Psoas muscle (tissue), 8 donors: ENCODE measurements around the gene PPL. TPM values are rescaled to one million over a fixed set of nuclear protein-coding genes. Genes with fewer than 3 reads are reported as not detected.

ENCODE experiments used
- ATAC-seq, 4 donors: fragments of 200-7000 bp; cut with Tn5 transposase; one replicate each; pipeline ENCODE4 v1.9.1; 2020; ENCODE audit warnings: moderate library complexity in 3 of 4, mild to moderate bottlenecking in 2 of 4
- DNase-seq, 2 donors: peaks; one replicate each; pipeline ENCODE4 v3.0.0-alpha.2; 2020
- H3K27ac ChIP-seq: fragments of 200-600 bp; one replicate; pipeline ENCODE4 v1.8.0; 2022
- H3K27me3 ChIP-seq, 3 donors: fragments of 200-600 bp in 1 of 3; one replicate each; pipeline versions ENCODE4 v1.6.1 to v1.8.0; 2013 to 2022; ENCODE audit warnings: low read length in 2 of 3, mild to moderate bottlenecking in 2 of 3, moderate library complexity in 1 of 3; ENCODE audit not compliant: insufficient read depth in 3 of 3
- H3K36me3 ChIP-seq, 2 donors: fragments of 200-600 bp in 1 of 2; one replicate each; pipeline versions ENCODE4 v1.6.1 to v1.8.0; 2013 to 2022; ENCODE audit warnings: low read depth in 1 of 2, mild to moderate bottlenecking in 1 of 2, moderate library complexity in 1 of 2; ENCODE audit not compliant: insufficient read depth in 1 of 2
- H3K4me1 ChIP-seq: fragments of 200-600 bp; one replicate; pipeline ENCODE4 v1.8.0; 2022
- H3K4me3 ChIP-seq: fragments of 200-600 bp; one replicate; pipeline ENCODE4 v1.8.0; 2022; ENCODE audit warnings: mild to moderate bottlenecking
- H3K9me3 ChIP-seq: fragments of 200-600 bp; one replicate; pipeline ENCODE4 v1.8.0; 2022
- CTCF ChIP-seq: fragments of 200-600 bp; IDR thresholded peaks from one replicate; pipeline ENCODE4 v1.8.0; 2022; ENCODE audit warnings: antibody characterized with exemption
- WGBS, 3 donors: extraction: QIAGEN DNeasy Blood & Tissue Kit; methylation state at CpG; one replicate each; pipeline versions ENCODE4 v1.1.6 to v1.1.7; 2013; 5-methylcytosine and 5-hydroxymethylcytosine counted together
- intact Hi-C, 2 donors: fragments of 100-400 bp; cut with DNase I; formaldehyde crosslinking; loops; one replicate each; pipeline versions ENCODE4 v1.11.0 to v1.14.2; 2022
- polyA plus RNA-seq, 3 donors: library from polyadenylated mRNA; stranded (reverse); fragments of 200-250 nt; gene quantifications; one replicate each; pipeline ENCODE4 v1.2.3, GENCODE V29; 2013
- total RNA-seq, 4 donors: library from RNA; stranded (reverse); fragmentation: NEBNext Ultra II Directional in 2 of 4; extraction: Animal tissue kit (Norgen Biotek cat#: 25700) in 2 of 4; gene quantifications; one replicate each; pipeline versions ENCODE4 v1.2.1 to v1.2.4, GENCODE V29; 2021 to 2023
- donor health status: healthy with polysubstance abuse.
- donor health status: DM: no; HTN: no; CAD: no; lungs with moderate emphysema.
- donor health status: Bipolar disorder and iron deficiency.
- donor health status: healthy.
- donor health status: DM: yes; HTN: yes; CAD: no.
- donor health status: DM: no; HTN: no; CAD: no.
- donor health status: DM: no; HTN: no; CAD: no.
- donor health status: DM: yes; HTN: yes; CAD: no.

PPL gene
- total and polyA plus RNA-seq, 7 donors: 2.4 to 7.2 (median 4.4) TPM

- intact Hi-C loops: no loop called here
- Histone ChIP-seq H3K27ac (no peak overlapping the region), H3K36me3 (no peaks in the 10 kb centered on the region), H3K27me3 (peaks cover 0 to 8% (median 0%) of the 10 kb centered on the region in 3 donors), H3K9me3 (peaks cover 12% of the 10 kb centered on the region), H3K4me1 (no peaks in the 10 kb centered on the region), H3K4me3 (no peak overlapping the region)
- ATAC-seq (no peak), DNase-seq (no peak)
- WGBS, 3 donors: 67 to 100% (median 71%) methylated on average over 2 of the region's 2 CpGs
- TF ChIP-seq CTCF: no peak
These were observed 9.3 kb downstream of the PPL start for GRCh38 chr16:4927661-4928060.

GRCh38 chr16:4926928-4927327 is 10.0 kb downstream of the PPL start:
- ATAC-seq (no peak), DNase-seq (no peak)
- Histone ChIP-seq H3K9me3 (peaks cover 12% of the 10 kb centered on the region), H3K36me3 (no peaks in the 10 kb centered on the region), H3K27me3 (peaks cover 0 to 8% (median 0%) of the 10 kb centered on the region in 3 donors), H3K27ac (no peak overlapping the region), H3K4me3 (no peak overlapping the region), H3K4me1 (no peaks in the 10 kb centered on the region)
- WGBS, 3 donors: 97 to 100% (median 97%) methylated on average over 2 of the region's 2 CpGs
- TF ChIP-seq CTCF: no peak
- intact Hi-C loops: no loop called here

GRCh38 chr16:4925791-4926190 is 11.2 kb downstream of the PPL start:
- DNase-seq (no peak), ATAC-seq (peak in 1 of 4 donors; percentile 77)
- Histone ChIP-seq H3K4me1 (no peaks in the 10 kb centered on the region), H3K36me3 (no peaks in the 10 kb centered on the region), H3K27ac (no peak overlapping the region), H3K4me3 (no peak overlapping the region), H3K9me3 (peaks cover 12% of the 10 kb centered on the region), H3K27me3 (peaks cover 0 to 8% (median 0%) of the 10 kb centered on the region in 3 donors)
- no peak for TF ChIP-seq CTCF
- 85 to 87% (median 85%) methylated on average over 5 of the region's 5 CpGs for WGBS, 3 donors
- intact Hi-C loops: no loop called here

- H3K27me3 ChIP-seq: peaks cover 0 to 8% (median 0%) of the 10 kb centered on the region in 3 donors
- TF ChIP-seq CTCF: no peak
- no peaks in the 10 kb centered on the region for H3K4me1 ChIP-seq
- H3K4me3 ChIP-seq: no peak overlapping the region
- H3K9me3 ChIP-seq: peaks cover 12% of the 10 kb centered on the region
- intact Hi-C loops: no loop called here
- DNase-seq (no peak), ATAC-seq (no peak)
- WGBS, 3 donors: 70 to 74% (median 72%) methylated on average over 5 of the region's 5 CpGs
- H3K36me3 ChIP-seq: no peaks in the 10 kb centered on the region
- no peak overlapping the region for H3K27ac ChIP-seq
These were observed 11.7 kb downstream of the PPL start for GRCh38 chr16:4925293-4925607.

GRCh38 chr16:4924593-4925292 is 12.2 kb downstream of the PPL start:
- H3K27ac ChIP-seq: no peak overlapping the region
- H3K9me3 ChIP-seq: peaks cover 12% of the 10 kb centered on the region
- WGBS, 3 donors: 26 to 34% (median 34%) methylated on average over 12 of the region's 12 CpGs
- H3K36me3 ChIP-seq: no peaks in the 10 kb centered on the region
- no peak overlapping the region for H3K4me3 ChIP-seq
- no peak for TF ChIP-seq CTCF
- no peaks in the 10 kb centered on the region for H3K4me1 ChIP-seq
- DNase-seq: no peak
- peak in 3 of 4 donors; percentile 18 to 62 (median 35) for ATAC-seq
- H3K27me3 ChIP-seq: peaks cover 0 to 8% (median 0%) of the 10 kb centered on the region in 3 donors
- intact Hi-C loops: no loop called here
